ENCODE measurements around the gene NACC2.
"Not testable (repeated sequence)": the region's sequence is repeated elsewhere in the genome, so short reads cannot be mapped to it uniquely, and the experiment has no call there.

Gene NACC2

GRCh38 chr9:136110082-136111061 is 15.3 kb upstream of the NACC2 start:
- DNase-seq (ENCODE audit: low read depth in 2 of 2) = no peak

GRCh38 chr9:136109351-136110081 is 14.4 kb upstream of the NACC2 start:
- peak; percentile 78 to 79 for DNase-seq (ENCODE audit: low read depth in 2 of 2)

GRCh38 chr9:136108648-136109266 is 13.7 kb upstream of the NACC2 start:
- no peak for DNase-seq (ENCODE audit: low read depth in 2 of 2)

- no peak for DNase-seq (ENCODE audit: low read depth in 2 of 2)
Measured at GRCh38 chr9:136107953-136108647, 13.0 kb upstream of the NACC2 start.

GRCh38 chr9:136107155-136107952 is 12.3 kb upstream of the NACC2 start:
- DNase-seq (ENCODE audit: low read depth in 2 of 2) = no peak

GRCh38 chr9:136105398-136106135 is 10.5 kb upstream of the NACC2 start:
- no peak for DNase-seq (ENCODE audit: low read depth in 2 of 2)

GRCh38 chr9:136104916-136105315 is 9.8 kb upstream of the NACC2 start:
- DNase-seq (ENCODE audit: low read depth in 2 of 2) = no peak

GRCh38 chr9:136104488-136104800 is 9.4 kb upstream of the NACC2 start:
- no peak for DNase-seq (ENCODE audit: low read depth in 2 of 2)

GRCh38 chr9:136103651-136104487 is 8.8 kb upstream of the NACC2 start:
- DNase-seq (ENCODE audit: low read depth in 2 of 2) = no peak

- not testable (repeated sequence) for DNase-seq (ENCODE audit: low read depth in 2 of 2)
Measured at GRCh38 chr9:136101615-136102074, 6.6 kb upstream of the NACC2 start.

- DNase-seq (ENCODE audit: low read depth in 2 of 2) = no peak
Measured at GRCh38 chr9:136100700-136101614, 5.9 kb upstream of the NACC2 start.

- no peak for DNase-seq (ENCODE audit: low read depth in 2 of 2)
Measured at GRCh38 chr9:136099542-136099941, 4.5 kb upstream of the NACC2 start.

- DNase-seq (ENCODE audit: low read depth in 2 of 2) = no peak
Measured at GRCh38 chr9:136098844-136099243, 3.8 kb upstream of the NACC2 start.

GRCh38 chr9:136098210-136098609 is 3.1 kb upstream of the NACC2 start:
- DNase-seq (ENCODE audit: low read depth in 2 of 2) = no peak

GRCh38 chr9:136096505-136097001 is 1.5 kb upstream of the NACC2 start:
- DNase-seq (ENCODE audit: low read depth in 2 of 2) = no peak

GRCh38 chr9:136093995-136094881 is 851 bp downstream of the NACC2 start:
- peak in 1 of 2 donors; percentile 36 for DNase-seq (ENCODE audit: low read depth in 2 of 2)
